Ovary (tissue), 9 donors: ENCODE measurements around the gene ACOT8. TPM values are rescaled to one million over a fixed set of nuclear protein-coding genes. Genes with fewer than 3 reads are reported as not detected.
A peak's percentile ranks its signal among the peaks of the same experiment; 100 is the strongest.

Experiments
- DNase-seq, 5 donors: peaks; one replicate each; pipeline ENCODE4 v3.0.0-alpha.2; 2019 to 2020
- H3K27ac ChIP-seq, 2 donors: fragments of 200-600 bp; one replicate each; pipeline versions ENCODE4 v1.5.1 to v1.8.0; 2019 to 2022
- H3K27me3 ChIP-seq: fragments of 200-600 bp; one replicate; pipeline ENCODE4 v1.8.0; 2022
- H3K36me3 ChIP-seq: fragments of 200-600 bp; sonication (generic); one replicate; pipeline ENCODE4 v1.5.1; 2019
- H3K4me1 ChIP-seq: one replicate; pipeline ENCODE4 v1.8.1; 2013; ENCODE audit warnings: mild to moderate bottlenecking, moderate library complexity; ENCODE audit not compliant: insufficient read depth
- H3K4me3 ChIP-seq: fragments of 200-600 bp; sonication (generic); one replicate; pipeline ENCODE4 v1.5.1; 2017
- H3K9me3 ChIP-seq, 2 donors: fragments of 200-600 bp in 1 of 2; sonication (generic) in 1 of 2; one replicate each; pipeline versions ENCODE4 v1.5.1 to v1.8.1; 2013 to 2019; ENCODE audit warnings: mild to moderate bottlenecking in 1 of 2, moderate library complexity in 1 of 2
- CTCF ChIP-seq, 3 donors: fragments of 450-650 bp in 2 of 3; fragments of 200-600 bp in 1 of 3; IDR thresholded peaks; one replicate each; pipeline versions ENCODE4 v1.5.1 to v1.8.0; 2016 to 2022; ENCODE audit warnings: antibody characterized with exemption in 3 of 3, mild to moderate bottlenecking in 1 of 3
- EP300 ChIP-seq: sonication (generic); formaldehyde crosslinking; IDR thresholded peaks from one replicate; pipeline ENCODE4 v1.6.1; 2017; ENCODE audit warnings: antibody characterized with exemption
- POLR2A ChIP-seq: fragments of 450-650 bp; IDR thresholded peaks from one replicate; pipeline ENCODE4 v1.6.1; 2017; ENCODE audit warnings: antibody characterized with exemption, mild to moderate bottlenecking, moderate library complexity
- WGBS, 3 donors: extraction: QIAGEN DNeasy Blood & Tissue Kit in 1 of 3; methylation state at CpG; one replicate each; pipeline versions ENCODE4 v1.1.5 to v1.1.7; 2013 to 2017; 5-methylcytosine and 5-hydroxymethylcytosine counted together
- intact Hi-C, 4 donors: fragments of 100-400 bp; cut with DNase I; formaldehyde crosslinking; loops; one replicate each; pipeline versions ENCODE4 v1.11.0 to v1.15.1; 2022 to 2023
- polyA plus RNA-seq, 2 donors: library from polyadenylated mRNA; stranded (reverse); fragments of 200-250 nt in 1 of 2; fragments of 350-450 nt in 1 of 2; fragmentation: Illumina TruSeq in 1 of 2; extraction: RNeasy Lipid Tissue Mini Kit (QIAGEN cat#74804) in 1 of 2; gene quantifications; one replicate each; pipeline ENCODE4 v1.2.3, GENCODE V29; 2013 to 2014
- total RNA-seq, 7 donors: library from RNA; depleted of rRNA in 2 of 7; stranded (reverse); fragments of >200 nt in 2 of 7; fragmentation: NEBNext Ultra II Directional in 3 of 7; extraction: Animal tissue kit (Norgen Biotek cat#: 25700) in 3 of 7; gene quantifications; one replicate each; pipeline versions ENCODE4 v1.1.0 to v1.2.4, GENCODE V29; 2016 to 2023
- donor health status: DM: no; HTN: no; CAD: no; lungs with moderate emphysema.
- donor health status: DM: no; HTN: no; CAD: no.
- donor health status: Bipolar disorder and iron deficiency.
- donor health status: DM: yes; HTN: yes; CAD: no.
- donor health status: DM: no; HTN: no; CAD: no.
- donor health status: DM: yes; HTN: yes; CAD: no.

Gene ACOT8
- total and polyA plus RNA-seq, 9 donors, result 13.5 to 26.7 (median 19.6) TPM

- no peaks in the 10 kb centered on the region for H3K9me3 ChIP-seq
- intact Hi-C loops, result loop anchor here in 1 of 4 donors (5.0 kb wide), 1 partner anchor 45 kb away; the partner anchor contains the start of gene SPATA25
- H3K4me3 ChIP-seq, result no peak overlapping the region
- WGBS, 3 donors, result 21 to 25% (median 22%) methylated on average over 5 of the region's 5 CpGs
- H3K27ac ChIP-seq, result peak overlapping the region in 1 of 2 donors; percentile 62
- H3K27me3 ChIP-seq, result no peaks in the 10 kb centered on the region
- TF ChIP-seq EP300 (no peak), CTCF (IDR thresholded peaks at IDR 0.05) (peak in 1 of 3 donors; percentile 24)
- DNase-seq, result peak in 2 of 5 donors; percentile 51 to 65
- H3K4me1 ChIP-seq, result peaks cover 6% of the 10 kb centered on the region
- no peaks in the 10 kb centered on the region for H3K36me3 ChIP-seq
Measured at GRCh38 chr20:45842169-45842812, 14.9 kb downstream of the ACOT8 start.

GRCh38 chr20:45841407-45842129, 15.6 kb downstream of the ACOT8 start:
- Histone ChIP-seq H3K4me1 (peaks cover 9% of the 10 kb centered on the region), H3K27me3 (no peaks in the 10 kb centered on the region), H3K9me3 (no peaks in the 10 kb centered on the region), H3K4me3 (no peak overlapping the region), H3K36me3 (no peaks in the 10 kb centered on the region), H3K27ac (peak overlapping the region; percentile 28 to 62)
- TF ChIP-seq EP300, result no peak
- no peak for TF ChIP-seq POLR2A
- TF ChIP-seq CTCF (IDR thresholded peaks at IDR 0.05), result no peak
- DNase-seq, result peak in 1 of 5 donors; percentile 52
- WGBS, 3 donors, result 85 to 93% (median 88%) methylated on average over 10 of the region's 10 CpGs
- intact Hi-C loops, result loop anchor here in 1 of 4 donors (5.0 kb wide), 1 partner anchor 46 kb away; the partner anchor contains the start of gene SPATA25

GRCh38 chr20:45840700-45841198, 16.4 kb downstream of the ACOT8 start:
- Histone ChIP-seq H3K4me1 (peaks cover 12% of the 10 kb centered on the region), H3K27me3 (no peaks in the 10 kb centered on the region), H3K27ac (no peak overlapping the region), H3K4me3 (no peak overlapping the region), H3K36me3 (no peaks in the 10 kb centered on the region), H3K9me3 (no peaks in the 10 kb centered on the region)
- no peak for TF ChIP-seq POLR2A
- TF ChIP-seq CTCF (IDR thresholded peaks at IDR 0.05), result no peak
- no peak for TF ChIP-seq EP300
- peak in 1 of 5 donors; percentile 47 for DNase-seq
- intact Hi-C loops, result loop anchor here in 1 of 4 donors (5.0 kb wide), 1 partner anchor 47 kb away; the partner anchor contains the start of gene SPATA25
- WGBS, 3 donors, result 82 to 86% (median 84%) methylated on average over 18 to 25 of the region's 25 CpGs

GRCh38 chr20:45836841-45837240, 20.4 kb downstream of the ACOT8 start:
- Histone ChIP-seq H3K4me1 (peaks cover 23% of the 10 kb centered on the region), H3K4me3 (no peak overlapping the region), H3K36me3 (no peaks in the 10 kb centered on the region), H3K27me3 (no peaks in the 10 kb centered on the region), H3K27ac (no peak overlapping the region), H3K9me3 (no peaks in the 10 kb centered on the region)
- TF ChIP-seq CTCF (IDR thresholded peaks at IDR 0.05) (no peak), POLR2A (no peak), EP300 (no peak)
- intact Hi-C loops, result loop anchor here in 1 of 4 donors (1.0 kb wide), 1 partner anchor 97 kb away; the partner anchor contains the start of gene PCIF1
- no peak for DNase-seq
- WGBS, 3 donors, result 5 to 14% (median 9%) methylated on average over 1 of the region's 1 CpG
